NK-92 (cell line): ENCODE data around the gene SNCG.
"Not testable (repeated sequence)": the region's sequence is repeated elsewhere in the genome, so short reads cannot be mapped to it uniquely, and the experiment has no call there.

Experiments
- DNase-seq: peaks from one replicate; lab custom pipeline; 2025; ENCODE audit not compliant: unreplicated experiment; lab: John Stamatoyannopoulos, UW

SNCG gene

GRCh38 chr10:86974484-86974883 is 16.1 kb downstream of the SNCG start:
- DNase-seq: no peak

- no peak for DNase-seq
Observed at GRCh38 chr10:86976362-86977056, 18.1 kb downstream of the SNCG start.

GRCh38 chr10:86978457-86978856 is 20.1 kb downstream of the SNCG start:
- not testable (repeated sequence) for DNase-seq

- no peak for DNase-seq
Observed at GRCh38 chr10:86979296-86979818, 21.0 kb downstream of the SNCG start.

GRCh38 chr10:86979977-86980448 is 21.6 kb downstream of the SNCG start:
- no peak for DNase-seq

- not testable (repeated sequence) for DNase-seq
Observed at GRCh38 chr10:86981020-86981419, 22.6 kb downstream of the SNCG start.

GRCh38 chr10:86981716-86982115 is 23.3 kb downstream of the SNCG start:
- DNase-seq: no peak

GRCh38 chr10:86984498-86984897 is 26.1 kb downstream of the SNCG start:
- DNase-seq: not testable (repeated sequence)

- DNase-seq: no peak
Observed at GRCh38 chr10:86988520-86988919, 30.1 kb downstream of the SNCG start.

- not testable (repeated sequence) for DNase-seq
Observed at GRCh38 chr10:86991362-86991761, 33.0 kb downstream of the SNCG start.

GRCh38 chr10:86992456-86992855 is 34.1 kb downstream of the SNCG start:
- DNase-seq: no peak

GRCh38 chr10:86992929-86993328 is 34.5 kb downstream of the SNCG start:
- no peak for DNase-seq

GRCh38 chr10:86999802-87000403 is 41.5 kb downstream of the SNCG start:
- not testable (repeated sequence) for DNase-seq

GRCh38 chr10:87000491-87000890 is 42.1 kb downstream of the SNCG start:
- DNase-seq: no peak

- not testable (repeated sequence) for DNase-seq
Observed at GRCh38 chr10:87007124-87007523, 48.7 kb downstream of the SNCG start.

GRCh38 chr10:87007674-87008073 is 49.3 kb downstream of the SNCG start:
- DNase-seq: not testable (repeated sequence)

GRCh38 chr10:87008303-87008702 is 49.9 kb downstream of the SNCG start:
- not testable (repeated sequence) for DNase-seq

- DNase-seq: not testable (repeated sequence)
Observed at GRCh38 chr10:87009134-87009696, 50.8 kb downstream of the SNCG start.
